ENCODE measurements around the gene IL1RL1.

- no peak for TF ChIP-seq TAF1 (IDR thresholded peaks at IDR 0.05; ENCODE audit: borderline replicate concordance, low read depth, low read length)
- TF ChIP-seq POLR2A (IDR thresholded peaks at IDR 0.05; ENCODE audit: low read depth, low read length), result no peak
Observed at GRCh38 chr2:102340778-102341177, 29.4 kb downstream of the IL1RL1 start.
